ENCODE data around the gene SBNO2.

Gene SBNO2

GRCh38 chr19:1109032-1109551, 65.0 kb downstream of the SBNO2 start:
- no peaks in the 10 kb centered on the region for H3F3A ChIP-seq (ENCODE audit: insufficient read depth, low read length)
- H3K79me2 ChIP-seq (ENCODE audit: insufficient read depth, low read length) = no peaks in the 10 kb centered on the region
- no peak overlapping the region for H3K4me3 ChIP-seq (ENCODE audit: low read depth, low read length, poor library complexity, severe bottlenecking)
- H3K4me2 ChIP-seq (ENCODE audit: low read length) = no peak overlapping the region
- no peaks in the 10 kb centered on the region for H3K9me3 ChIP-seq (ENCODE audit: low read length)
- H3K27me3 ChIP-seq (ENCODE audit: insufficient read depth, low read length) = no peaks in the 10 kb centered on the region
- no peaks in the 10 kb centered on the region for H3K9me2 ChIP-seq (ENCODE audit: low read depth, low read length)
- no peak overlapping the region for H2AFZ ChIP-seq (ENCODE audit: low read length)
- H4K20me1 ChIP-seq (ENCODE audit: insufficient read depth, low read length) = no peaks in the 10 kb centered on the region
- peaks cover 25% of the 10 kb centered on the region for H3K4me1 ChIP-seq (ENCODE audit: insufficient read depth, low read length, severe bottlenecking)
- TF ChIP-seq CTCF (IDR thresholded peaks at IDR 0.05; ENCODE audit: low read length) = no peak
- TF ChIP-seq EZH2 (IDR thresholded peaks at IDR 0.05; ENCODE audit: borderline replicate concordance, low read length) = no peak
- H3K36me3 ChIP-seq (ENCODE audit: insufficient read depth, low read length) = peaks cover 14% of the 10 kb centered on the region; the same call in 1 of the 2 replicates
- H3K9ac ChIP-seq (ENCODE audit: low read length) = no peak overlapping the region
- no peak overlapping the region for H3K27ac ChIP-seq (ENCODE audit: low read depth, low read length, poor library complexity, severe bottlenecking)

- peaks cover 24% of the 10 kb centered on the region for H3K4me1 ChIP-seq (ENCODE audit: insufficient read depth, low read length, severe bottlenecking)
Observed at GRCh38 chr19:1108291-1109031, 65.6 kb downstream of the SBNO2 start.

GRCh38 chr19:1107661-1108261, 66.3 kb downstream of the SBNO2 start:
- Histone ChIP-seq H3K4me2 (ENCODE audit: low read length) (no peak overlapping the region), H3K4me1 (ENCODE audit: insufficient read depth, low read length, severe bottlenecking) (peaks cover 29% of the 10 kb centered on the region), H3K79me2 (ENCODE audit: insufficient read depth, low read length) (no peaks in the 10 kb centered on the region), H3K9me2 (ENCODE audit: low read depth, low read length) (no peaks in the 10 kb centered on the region), H3K27me3 (ENCODE audit: insufficient read depth, low read length) (no peaks in the 10 kb centered on the region), H2AFZ (ENCODE audit: low read length) (no peak overlapping the region), H3F3A (ENCODE audit: insufficient read depth, low read length) (no peaks in the 10 kb centered on the region), H4K20me1 (ENCODE audit: insufficient read depth, low read length) (no peaks in the 10 kb centered on the region), H3K9ac (ENCODE audit: low read length) (no peak overlapping the region), H3K27ac (ENCODE audit: low read depth, low read length, poor library complexity, severe bottlenecking) (no peak overlapping the region), H3K9me3 (ENCODE audit: low read length) (no peaks in the 10 kb centered on the region), H3K4me3 (ENCODE audit: low read depth, low read length, poor library complexity, severe bottlenecking) (no peak overlapping the region), H3K36me3 (ENCODE audit: insufficient read depth, low read length) (peaks cover 14% of the 10 kb centered on the region; the same call in 1 of the 2 replicates)
- TF ChIP-seq CTCF (IDR thresholded peaks at IDR 0.05; ENCODE audit: low read length) (no peak), EZH2 (IDR thresholded peaks at IDR 0.05; ENCODE audit: borderline replicate concordance, low read length) (no peak)

More at GRCh38 chr19:1108291-1109031, 65.6 kb downstream of the SBNO2 start:
- Histone ChIP-seq H3K9ac (ENCODE audit: low read length) (no peak overlapping the region), H2AFZ (ENCODE audit: low read length) (no peak overlapping the region), H3K27me3 (ENCODE audit: insufficient read depth, low read length) (no peaks in the 10 kb centered on the region), H3F3A (ENCODE audit: insufficient read depth, low read length) (no peaks in the 10 kb centered on the region), H3K27ac (ENCODE audit: low read depth, low read length, poor library complexity, severe bottlenecking) (no peak overlapping the region), H3K4me3 (ENCODE audit: low read depth, low read length, poor library complexity, severe bottlenecking) (no peak overlapping the region), H4K20me1 (ENCODE audit: insufficient read depth, low read length) (no peaks in the 10 kb centered on the region), H3K79me2 (ENCODE audit: insufficient read depth, low read length) (no peaks in the 10 kb centered on the region), H3K9me3 (ENCODE audit: low read length) (no peaks in the 10 kb centered on the region), H3K4me2 (ENCODE audit: low read length) (no peak overlapping the region), H3K36me3 (ENCODE audit: insufficient read depth, low read length) (peaks cover 14% of the 10 kb centered on the region; the same call in 1 of the 2 replicates), H3K9me2 (ENCODE audit: low read depth, low read length) (no peaks in the 10 kb centered on the region)
- TF ChIP-seq EZH2 (IDR thresholded peaks at IDR 0.05; ENCODE audit: borderline replicate concordance, low read length) (no peak), CTCF (IDR thresholded peaks at IDR 0.05; ENCODE audit: low read length) (no peak)
